HG02943 (cell line): ENCODE data around the gene TMEM33.

ENCODE experiments used
- ATAC-seq: cut with Tn5 transposase; IDR thresholded peaks from one replicate; pipeline ENCODE4 v1.9.1; 2021; ENCODE audit warnings: mild to moderate bottlenecking, low read depth, moderate library complexity; ENCODE audit not compliant: unreplicated experiment

The TMEM33 gene

GRCh38 chr4:41935652-41936021 is 408 bp downstream of the TMEM33 start:
- ATAC-seq = peak; percentile 9

GRCh38 chr4:41939016-41939626 is 3.9 kb downstream of the TMEM33 start:
- ATAC-seq = no peak

- no peak for ATAC-seq
These were observed 5.6 kb downstream of the TMEM33 start for GRCh38 chr4:41940834-41941233.

DNA sequence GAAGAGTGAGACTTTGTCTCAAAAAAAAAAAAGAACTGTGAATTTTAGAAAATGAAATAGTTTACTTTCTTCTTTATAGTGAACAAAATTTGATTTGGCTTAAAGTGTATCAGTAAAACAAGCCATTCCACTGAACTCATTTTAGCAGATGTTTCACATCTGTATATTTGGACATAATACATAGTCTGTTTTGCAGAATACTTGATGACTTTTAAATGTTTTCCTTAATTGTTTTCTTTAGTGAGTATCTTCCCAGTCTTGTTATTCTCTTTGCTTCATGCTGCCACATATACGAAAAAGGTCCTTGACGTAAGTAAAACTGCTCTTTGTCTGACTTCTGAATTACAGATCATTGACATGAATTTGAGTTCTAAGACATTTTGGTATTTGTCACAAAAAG is 8.3 kb downstream of the TMEM33 start:
- ATAC-seq = no peak

DNA sequence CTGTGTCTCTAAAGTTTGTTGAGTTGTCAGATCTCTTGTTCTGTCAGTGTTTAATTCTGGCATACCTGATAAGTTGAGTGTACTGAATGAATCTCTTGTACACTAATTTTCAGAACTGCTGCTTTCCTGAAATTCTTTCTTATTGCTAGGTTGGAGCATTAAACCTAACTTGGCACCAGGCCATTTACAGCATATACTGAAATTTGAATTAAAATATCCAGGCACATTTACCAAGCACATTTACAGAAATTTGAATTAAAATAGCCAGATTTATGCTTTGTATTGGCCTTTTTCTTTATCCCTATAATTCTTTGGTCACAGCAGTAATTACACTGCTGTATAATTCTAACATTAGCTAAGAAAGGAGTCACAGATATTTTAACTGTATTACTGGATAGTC is 8.9 kb downstream of the TMEM33 start:
- ATAC-seq = no peak

DNA sequence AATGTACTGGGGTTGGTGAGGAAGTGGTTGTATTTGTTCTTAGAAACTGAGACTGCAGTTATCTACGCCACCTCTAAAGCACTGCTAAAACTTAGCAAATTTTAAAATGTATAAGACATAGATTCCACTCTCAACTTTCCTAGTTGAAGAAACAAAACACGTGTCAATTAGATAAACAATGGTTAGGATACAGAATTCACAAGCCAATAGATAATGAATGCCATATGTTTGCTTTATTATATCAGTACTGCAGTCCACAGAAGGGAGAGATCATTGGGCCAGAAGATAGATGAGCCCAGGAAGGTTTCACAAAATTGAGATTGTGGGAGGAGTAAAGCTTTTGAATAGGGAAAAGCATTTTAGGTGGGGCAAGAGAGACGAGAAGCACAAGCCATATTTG is 14.3 kb downstream of the TMEM33 start:
- no peak for ATAC-seq

- ATAC-seq = no peak
These were observed 22.4 kb downstream of the TMEM33 start for GRCh38 chr4:41957634-41958033.

GRCh38 chr4:41963105-41963504 is 27.9 kb downstream of the TMEM33 start:
- no peak for ATAC-seq

DNA sequence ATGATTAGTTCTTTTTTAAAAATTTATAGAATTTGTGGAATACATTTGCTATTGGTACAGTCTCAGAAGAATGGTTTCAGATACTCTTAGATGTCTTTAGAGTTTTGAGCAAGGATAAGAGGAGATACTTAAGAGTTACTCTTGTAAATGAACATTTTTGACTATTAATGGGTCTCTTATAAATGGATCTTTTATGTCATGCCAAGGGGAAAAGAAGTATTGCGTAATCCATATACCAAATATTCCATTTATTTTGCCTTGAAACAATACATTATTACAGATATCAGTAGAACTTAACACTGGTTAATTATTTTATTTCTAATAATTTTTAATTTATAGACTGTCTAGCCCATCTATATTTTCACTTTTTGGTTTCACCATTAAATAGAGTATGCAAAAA is 29.2 kb downstream of the TMEM33 start:
- ATAC-seq = no peak

- ATAC-seq = no peak
These were observed 32.2 kb downstream of the TMEM33 start for GRCh38 chr4:41967392-41967791.

DNA sequence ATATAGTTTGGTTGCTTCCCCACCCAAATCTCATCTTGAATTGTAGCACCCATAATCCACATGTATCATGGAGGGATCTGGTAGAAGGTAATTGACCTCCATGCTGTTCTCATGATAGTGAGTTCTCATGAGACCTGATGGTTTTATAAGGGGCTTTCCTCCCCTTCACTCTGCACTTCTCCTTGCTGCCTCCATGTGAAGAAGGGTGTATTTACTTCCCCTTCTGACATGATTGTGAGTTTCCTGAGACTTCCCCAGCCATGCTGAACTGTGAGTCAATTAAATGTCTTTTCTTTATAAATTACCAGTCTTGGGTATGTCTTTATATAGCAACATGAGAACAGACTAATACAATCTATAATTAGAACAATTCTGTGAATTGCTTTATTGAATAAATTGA is 34.4 kb downstream of the TMEM33 start:
- ATAC-seq = no peak

DNA sequence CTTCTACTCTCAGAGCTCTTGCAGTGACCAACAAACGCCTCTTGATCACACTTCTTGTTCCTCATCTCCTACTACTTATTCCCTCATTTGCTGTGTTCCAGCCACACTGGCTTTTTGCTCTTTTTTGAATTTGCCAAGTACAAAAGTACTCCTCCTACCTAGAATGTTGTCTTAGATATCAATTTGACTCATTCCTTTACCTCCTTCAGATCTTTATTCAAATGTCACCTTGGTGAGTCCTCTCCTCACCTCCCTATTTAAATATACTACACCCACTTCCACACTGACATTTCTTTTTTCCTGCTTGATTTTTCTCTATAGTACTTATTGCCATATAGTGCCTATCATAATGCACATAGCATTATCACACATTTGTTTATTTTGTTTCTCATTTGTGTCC is 40.1 kb downstream of the TMEM33 start:
- ATAC-seq = no peak

- no peak for ATAC-seq
These were observed 41.7 kb downstream of the TMEM33 start for GRCh38 chr4:41976775-41977516.

DNA sequence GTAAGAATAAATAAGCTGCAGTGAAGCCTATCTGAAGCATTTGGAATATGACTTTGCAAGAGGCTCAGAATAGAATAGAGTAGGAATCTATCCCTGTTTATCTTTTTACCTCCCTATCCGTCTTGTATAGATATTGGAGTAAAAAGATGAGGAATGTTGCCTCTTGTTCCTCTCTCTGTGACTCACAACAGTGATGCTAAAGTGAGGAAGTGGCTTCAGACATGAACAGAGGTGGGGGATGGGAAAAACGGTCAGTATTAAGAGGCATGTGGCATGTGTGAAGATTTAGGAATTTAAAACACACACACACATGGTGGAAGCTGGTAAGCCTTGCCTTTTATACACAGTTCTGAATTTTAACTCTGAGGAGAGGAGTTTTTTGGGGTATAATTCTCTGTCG is 42.5 kb downstream of the TMEM33 start:
- no peak for ATAC-seq

GRCh38 chr4:41981456-41981855 is 46.2 kb downstream of the TMEM33 start, which contains the start of gene DCAF4L1:
Gene DCAF4L1 (plus strand): TSS chr4:41981756. CDS start chr4:41981793, 37 bp downstream.
- ATAC-seq = no peak

DNA sequence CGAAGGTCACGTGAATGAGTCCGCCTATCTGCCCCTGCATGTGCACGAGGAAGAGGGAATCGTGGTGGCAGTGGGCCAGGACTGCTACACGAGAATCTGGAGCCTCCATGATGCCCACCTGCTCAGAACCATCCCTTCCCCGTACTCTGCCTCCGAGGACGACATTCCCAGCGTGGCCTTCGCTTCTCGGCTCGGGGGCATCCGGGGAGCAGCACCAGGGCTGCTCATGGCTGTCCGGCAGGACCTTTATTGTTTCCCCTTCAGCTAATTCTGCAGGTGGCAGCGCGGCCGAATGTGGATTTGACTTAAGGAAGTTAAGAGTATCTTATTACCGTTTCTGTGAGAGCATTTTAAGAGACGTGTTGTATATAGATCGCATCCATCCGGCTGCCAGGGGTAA is 47.5 kb downstream of the TMEM33 start:
- ATAC-seq = no peak

GRCh38 chr4:41985151-41985550 is 49.9 kb downstream of the TMEM33 start:
- no peak for ATAC-seq

DNA sequence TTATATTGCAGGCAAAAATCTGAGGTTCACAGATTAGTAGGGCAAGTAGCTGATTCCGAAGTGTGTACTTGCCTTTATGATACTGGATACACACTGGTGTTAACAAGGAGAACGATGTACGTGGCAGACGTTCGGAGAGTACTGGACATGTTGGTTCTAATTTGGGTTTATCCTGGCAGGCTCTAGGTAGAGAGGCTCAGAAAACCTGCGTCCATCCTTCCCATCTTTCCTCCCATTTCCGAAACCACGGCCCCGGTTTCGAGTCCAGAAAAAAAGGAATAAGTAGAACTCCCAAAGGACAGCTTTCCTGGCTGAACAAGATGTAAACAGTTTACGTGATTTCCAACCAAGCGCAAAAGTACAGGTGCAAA is 54.8 kb downstream of the TMEM33 start:
- ATAC-seq = peak; percentile 18

GRCh38 chr4:41990365-41991111 is 55.3 kb downstream of the TMEM33 start, which contains the start of gene SLC30A9:
Gene SLC30A9 (plus strand): TSS chr4:41990530. CDS start chr4:41990652, 122 bp downstream.
- ATAC-seq = peak; percentile 99

DNA sequence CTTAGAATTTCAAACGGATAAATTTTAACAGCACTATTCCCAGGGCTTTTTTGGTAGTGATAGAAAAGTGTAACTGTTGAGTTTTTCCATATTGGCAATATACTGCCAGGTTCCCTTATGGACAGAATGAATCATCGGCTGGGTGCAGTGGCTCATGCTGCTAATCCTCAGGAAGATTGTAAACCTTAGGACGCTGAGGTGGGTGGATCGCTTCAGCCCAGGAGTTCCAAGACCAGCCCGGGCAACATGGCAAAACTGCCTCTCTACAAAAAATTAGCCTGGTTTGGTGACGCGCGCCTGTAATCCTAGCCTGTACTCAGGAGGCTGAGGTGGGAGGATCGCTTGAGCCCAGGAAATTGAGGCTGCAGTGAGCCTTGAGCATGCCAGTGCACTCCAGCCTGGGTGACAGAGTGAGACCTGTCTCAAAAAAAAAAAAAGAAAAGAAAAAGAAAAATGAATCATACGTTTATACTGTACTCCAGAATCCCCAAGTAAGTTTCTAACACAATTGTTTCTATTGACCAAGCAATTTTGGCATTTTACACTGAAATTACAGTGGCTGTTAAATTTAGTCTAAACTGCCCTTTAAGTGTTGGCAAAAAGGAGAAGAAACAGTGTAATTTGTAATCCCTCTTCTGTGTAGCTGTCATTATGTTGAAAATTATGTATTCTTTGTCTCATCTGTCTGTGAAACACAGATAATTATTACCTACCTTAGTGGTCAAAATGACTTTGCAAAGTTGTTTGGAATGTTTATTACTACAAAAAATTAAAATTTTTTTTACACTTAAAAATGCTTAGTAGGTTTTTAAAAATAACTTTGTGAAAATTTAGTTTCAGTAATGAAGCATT is 56.9 kb downstream of the TMEM33 start:
- ATAC-seq = no peak
